ENCODE measurements around the gene MACROD1. TPM values are rescaled to one million over a fixed set of nuclear protein-coding genes. Genes with fewer than 3 reads are reported as not detected.

Gene MACROD1
- total and polyA plus RNA-seq, 10 of the 15 experiments (the other 5 are each of a cell fraction or from before 2014, with no cell fraction given), result 1.2 to 22.7 (median 11.3) TPM; not detected in 1

DNA sequence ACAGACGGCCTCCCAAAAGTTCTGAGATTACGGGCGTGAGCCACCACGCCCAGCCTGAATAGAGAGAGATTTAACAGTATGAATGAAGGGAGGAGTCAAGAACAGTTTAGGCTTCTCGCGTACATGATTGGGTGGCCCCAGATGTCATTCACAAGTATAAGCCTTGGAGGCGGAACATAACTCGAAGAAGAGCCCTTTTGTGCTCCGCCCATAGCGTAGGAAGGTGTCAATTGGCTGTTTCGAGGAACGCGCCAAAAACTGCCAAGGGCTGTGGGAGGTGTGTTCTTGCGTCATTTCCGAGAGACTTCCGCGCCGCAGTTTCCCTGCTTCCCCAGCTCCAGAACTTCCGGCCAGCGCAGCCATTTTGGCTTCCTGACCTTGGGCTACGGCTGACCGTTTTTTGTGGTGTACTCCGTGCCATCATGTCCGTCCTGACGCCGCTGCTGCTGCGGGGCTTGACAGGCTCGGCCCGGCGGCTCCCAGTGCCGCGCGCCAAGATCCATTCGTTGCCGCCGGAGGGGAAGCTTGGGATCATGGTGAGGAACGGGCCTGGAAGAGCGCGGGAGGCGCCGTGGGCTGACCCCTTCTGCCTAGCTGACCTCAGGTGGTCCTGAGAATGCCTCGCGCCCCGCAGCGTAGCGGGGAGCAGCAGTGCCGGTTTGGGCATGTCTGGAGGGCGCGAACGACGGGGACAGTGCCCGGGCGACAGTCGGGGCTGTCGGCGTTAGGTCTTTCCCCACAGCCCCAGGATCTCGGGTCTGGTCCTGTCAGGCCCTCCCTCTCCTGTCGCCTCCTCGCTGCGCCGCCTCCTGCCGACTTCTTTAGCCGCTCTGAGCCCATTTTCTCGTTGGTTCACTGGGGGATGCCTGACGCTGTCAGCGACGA, 191.4 kb downstream of the MACROD1 start, which contains the start of gene COX8A (continued):
- TF ChIP-seq, protein P1, sequence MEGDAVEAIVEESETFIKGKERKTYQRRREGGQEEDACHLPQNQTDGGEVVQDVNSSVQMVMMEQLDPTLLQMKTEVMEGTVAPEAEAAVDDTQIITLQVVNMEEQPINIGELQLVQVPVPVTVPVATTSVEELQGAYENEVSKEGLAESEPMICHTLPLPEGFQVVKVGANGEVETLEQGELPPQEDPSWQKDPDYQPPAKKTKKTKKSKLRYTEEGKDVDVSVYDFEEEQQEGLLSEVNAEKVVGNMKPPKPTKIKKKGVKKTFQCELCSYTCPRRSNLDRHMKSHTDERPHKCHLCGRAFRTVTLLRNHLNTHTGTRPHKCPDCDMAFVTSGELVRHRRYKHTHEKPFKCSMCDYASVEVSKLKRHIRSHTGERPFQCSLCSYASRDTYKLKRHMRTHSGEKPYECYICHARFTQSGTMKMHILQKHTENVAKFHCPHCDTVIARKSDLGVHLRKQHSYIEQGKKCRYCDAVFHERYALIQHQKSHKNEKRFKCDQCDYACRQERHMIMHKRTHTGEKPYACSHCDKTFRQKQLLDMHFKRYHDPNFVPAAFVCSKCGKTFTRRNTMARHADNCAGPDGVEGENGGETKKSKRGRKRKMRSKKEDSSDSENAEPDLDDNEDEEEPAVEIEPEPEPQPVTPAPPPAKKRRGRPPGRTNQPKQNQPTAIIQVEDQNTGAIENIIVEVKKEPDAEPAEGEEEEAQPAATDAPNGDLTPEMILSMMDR (IDR thresholded peaks at IDR 0.05 in 2 of 3, conservative IDR thresholded peaks at IDR 0.05 in 1 of 3; ENCODE audit: control insufficient read depth in 2 of 3, extremely low read depth in 1 of 3, insufficient read depth in 1 of 3, low read depth in 3 of 3, low read length in 3 of 3), result no peak
- TF ChIP-seq, protein P2, sequence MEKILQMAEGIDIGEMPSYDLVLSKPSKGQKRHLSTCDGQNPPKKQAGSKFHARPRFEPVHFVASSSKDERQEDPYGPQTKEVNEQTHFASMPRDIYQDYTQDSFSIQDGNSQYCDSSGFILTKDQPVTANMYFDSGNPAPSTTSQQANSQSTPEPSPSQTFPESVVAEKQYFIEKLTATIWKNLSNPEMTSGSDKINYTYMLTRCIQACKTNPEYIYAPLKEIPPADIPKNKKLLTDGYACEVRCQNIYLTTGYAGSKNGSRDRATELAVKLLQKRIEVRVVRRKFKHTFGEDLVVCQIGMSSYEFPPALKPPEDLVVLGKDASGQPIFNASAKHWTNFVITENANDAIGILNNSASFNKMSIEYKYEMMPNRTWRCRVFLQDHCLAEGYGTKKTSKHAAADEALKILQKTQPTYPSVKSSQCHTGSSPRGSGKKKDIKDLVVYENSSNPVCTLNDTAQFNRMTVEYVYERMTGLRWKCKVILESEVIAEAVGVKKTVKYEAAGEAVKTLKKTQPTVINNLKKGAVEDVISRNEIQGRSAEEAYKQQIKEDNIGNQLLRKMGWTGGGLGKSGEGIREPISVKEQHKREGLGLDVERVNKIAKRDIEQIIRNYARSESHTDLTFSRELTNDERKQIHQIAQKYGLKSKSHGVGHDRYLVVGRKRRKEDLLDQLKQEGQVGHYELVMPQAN (conservative IDR thresholded peaks at IDR 0.05), result peak; percentile 82
- no peak for TF ChIP-seq ZSCAN29 (IDR thresholded peaks at IDR 0.05)
- peak; percentile 68 for TF ChIP-seq KLF5 (IDR thresholded peaks at IDR 0.05; ENCODE audit: partially characterized antibody)
- TF ChIP-seq IKZF2 (IDR thresholded peaks at IDR 0.05), result peak; percentile 95 to 96
- TF ChIP-seq, protein P3, sequence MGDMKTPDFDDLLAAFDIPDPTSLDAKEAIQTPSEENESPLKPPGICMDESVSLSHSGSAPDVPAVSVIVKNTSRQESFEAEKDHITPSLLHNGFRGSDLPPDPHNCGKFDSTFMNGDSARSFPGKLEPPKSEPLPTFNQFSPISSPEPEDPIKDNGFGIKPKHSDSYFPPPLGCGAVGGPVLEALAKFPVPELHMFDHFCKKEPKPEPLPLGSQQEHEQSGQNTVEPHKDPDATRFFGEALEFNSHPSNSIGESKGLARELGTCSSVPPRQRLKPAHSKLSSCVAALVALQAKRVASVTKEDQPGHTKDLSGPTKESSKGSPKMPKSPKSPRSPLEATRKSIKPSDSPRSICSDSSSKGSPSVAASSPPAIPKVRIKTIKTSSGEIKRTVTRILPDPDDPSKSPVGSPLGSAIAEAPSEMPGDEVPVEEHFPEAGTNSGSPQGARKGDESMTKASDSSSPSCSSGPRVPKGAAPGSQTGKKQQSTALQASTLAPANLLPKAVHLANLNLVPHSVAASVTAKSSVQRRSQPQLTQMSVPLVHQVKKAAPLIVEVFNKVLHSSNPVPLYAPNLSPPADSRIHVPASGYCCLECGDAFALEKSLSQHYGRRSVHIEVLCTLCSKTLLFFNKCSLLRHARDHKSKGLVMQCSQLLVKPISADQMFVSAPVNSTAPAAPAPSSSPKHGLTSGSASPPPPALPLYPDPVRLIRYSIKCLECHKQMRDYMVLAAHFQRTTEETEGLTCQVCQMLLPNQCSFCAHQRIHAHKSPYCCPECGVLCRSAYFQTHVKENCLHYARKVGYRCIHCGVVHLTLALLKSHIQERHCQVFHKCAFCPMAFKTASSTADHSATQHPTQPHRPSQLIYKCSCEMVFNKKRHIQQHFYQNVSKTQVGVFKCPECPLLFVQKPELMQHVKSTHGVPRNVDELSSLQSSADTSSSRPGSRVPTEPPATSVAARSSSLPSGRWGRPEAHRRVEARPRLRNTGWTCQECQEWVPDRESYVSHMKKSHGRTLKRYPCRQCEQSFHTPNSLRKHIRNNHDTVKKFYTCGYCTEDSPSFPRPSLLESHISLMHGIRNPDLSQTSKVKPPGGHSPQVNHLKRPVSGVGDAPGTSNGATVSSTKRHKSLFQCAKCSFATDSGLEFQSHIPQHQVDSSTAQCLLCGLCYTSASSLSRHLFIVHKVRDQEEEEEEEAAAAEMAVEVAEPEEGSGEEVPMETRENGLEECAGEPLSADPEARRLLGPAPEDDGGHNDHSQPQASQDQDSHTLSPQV (IDR thresholded peaks at IDR 0.05), result no peak
- peak; percentile 38; the same call in 1 of the 2 replicates for TF ChIP-seq SPI1 (IDR thresholded peaks at IDR 0.05; ENCODE audit: borderline replicate concordance, insufficient read depth, low read depth, low read length)
- 0 out of 2 replicates have a peak, but pooled peaks have one; percentile 18 for TF ChIP-seq TCF3 (IDR thresholded peaks at IDR 0.05; ENCODE audit: borderline replicate concordance, insufficient read depth, low read depth, low read length)
- peak; percentile 66 for TF ChIP-seq SMAD1 (IDR thresholded peaks at IDR 0.05; ENCODE audit: low read depth, partially characterized antibody)
- TF ChIP-seq PAX8 (IDR thresholded peaks at IDR 0.05), result no peak
- peak in 1 of 2 experiments; percentile 50; a peak in 1 of 4 replicates for TF ChIP-seq CEBPB (IDR thresholded peaks at IDR 0.05; ENCODE audit: borderline replicate concordance in 1 of 2, low read depth in 2 of 2, low read length in 2 of 2)
- peak in 1 of 2 experiments; percentile 17; a peak in 1 of 3 replicates for TF ChIP-seq EGR1 (IDR thresholded peaks at IDR 0.05; ENCODE audit: borderline replicate concordance in 1 of 2, low read depth in 2 of 2, low read length in 2 of 2)
- peak; percentile 37 for TF ChIP-seq FOS (IDR thresholded peaks at IDR 0.05; ENCODE audit: borderline replicate concordance, extremely low read depth, insufficient read length)
- no peak for TF ChIP-seq HDAC2 (IDR thresholded peaks at IDR 0.05)
- TF ChIP-seq, protein P4, sequence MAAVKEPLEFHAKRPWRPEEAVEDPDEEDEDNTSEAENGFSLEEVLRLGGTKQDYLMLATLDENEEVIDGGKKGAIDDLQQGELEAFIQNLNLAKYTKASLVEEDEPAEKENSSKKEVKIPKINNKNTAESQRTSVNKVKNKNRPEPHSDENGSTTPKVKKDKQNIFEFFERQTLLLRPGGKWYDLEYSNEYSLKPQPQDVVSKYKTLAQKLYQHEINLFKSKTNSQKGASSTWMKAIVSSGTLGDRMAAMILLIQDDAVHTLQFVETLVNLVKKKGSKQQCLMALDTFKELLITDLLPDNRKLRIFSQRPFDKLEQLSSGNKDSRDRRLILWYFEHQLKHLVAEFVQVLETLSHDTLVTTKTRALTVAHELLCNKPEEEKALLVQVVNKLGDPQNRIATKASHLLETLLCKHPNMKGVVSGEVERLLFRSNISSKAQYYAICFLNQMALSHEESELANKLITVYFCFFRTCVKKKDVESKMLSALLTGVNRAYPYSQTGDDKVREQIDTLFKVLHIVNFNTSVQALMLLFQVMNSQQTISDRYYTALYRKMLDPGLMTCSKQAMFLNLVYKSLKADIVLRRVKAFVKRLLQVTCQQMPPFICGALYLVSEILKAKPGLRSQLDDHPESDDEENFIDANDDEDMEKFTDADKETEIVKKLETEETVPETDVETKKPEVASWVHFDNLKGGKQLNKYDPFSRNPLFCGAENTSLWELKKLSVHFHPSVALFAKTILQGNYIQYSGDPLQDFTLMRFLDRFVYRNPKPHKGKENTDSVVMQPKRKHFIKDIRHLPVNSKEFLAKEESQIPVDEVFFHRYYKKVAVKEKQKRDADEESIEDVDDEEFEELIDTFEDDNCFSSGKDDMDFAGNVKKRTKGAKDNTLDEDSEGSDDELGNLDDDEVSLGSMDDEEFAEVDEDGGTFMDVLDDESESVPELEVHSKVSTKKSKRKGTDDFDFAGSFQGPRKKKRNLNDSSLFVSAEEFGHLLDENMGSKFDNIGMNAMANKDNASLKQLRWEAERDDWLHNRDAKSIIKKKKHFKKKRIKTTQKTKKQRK (IDR thresholded peaks at IDR 0.05; ENCODE audit: low read depth, low read length), result peak; percentile 47; the same call in 1 of the 2 replicates
- no peak for TF ChIP-seq WRNIP1 (IDR thresholded peaks at IDR 0.05; ENCODE audit: borderline replicate concordance, low read depth, low read length)

Measured in GM12878 (cell line).